KG1 (cell line): ENCODE results near the gene SAMD5.

Source experiments
- DNase-seq: peaks from one replicate; lab custom pipeline; 2025; lab: John Stamatoyannopoulos, UW

Gene SAMD5

DNA sequence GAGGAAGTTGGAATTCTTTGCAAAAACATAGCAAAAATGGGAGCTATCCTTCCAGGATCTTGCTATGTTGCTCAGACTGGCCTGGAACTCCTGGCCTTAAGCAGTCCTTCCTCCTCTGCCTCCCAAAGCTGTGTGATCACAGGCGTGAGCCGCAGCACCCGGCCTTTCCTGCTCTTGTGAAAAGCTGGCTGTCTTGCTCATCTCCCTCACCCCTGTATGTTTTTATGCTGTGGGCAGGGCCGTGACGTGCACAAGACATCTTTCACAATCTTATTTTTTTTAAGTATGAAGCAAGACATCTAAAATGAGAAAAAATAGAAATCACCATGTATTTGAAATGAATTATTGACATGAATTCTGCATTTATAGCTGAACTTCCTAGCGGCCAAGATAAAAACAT is 110.4 kb downstream of the SAMD5 start:
- DNase-seq = no peak
